HG03565 (cell line): ENCODE data around the gene R3HDM1.
"Not testable (repeated sequence)": the region's sequence is repeated elsewhere in the genome, so short reads cannot be mapped to it uniquely, and the experiment has no call there.

ENCODE experiments used
- ATAC-seq: cut with Tn5 transposase; IDR thresholded peaks from one replicate; pipeline ENCODE4 v1.9.1; 2021; ENCODE audit warnings: mild to moderate bottlenecking, moderate library complexity; ENCODE audit not compliant: unreplicated experiment

R3HDM1 gene

DNA sequence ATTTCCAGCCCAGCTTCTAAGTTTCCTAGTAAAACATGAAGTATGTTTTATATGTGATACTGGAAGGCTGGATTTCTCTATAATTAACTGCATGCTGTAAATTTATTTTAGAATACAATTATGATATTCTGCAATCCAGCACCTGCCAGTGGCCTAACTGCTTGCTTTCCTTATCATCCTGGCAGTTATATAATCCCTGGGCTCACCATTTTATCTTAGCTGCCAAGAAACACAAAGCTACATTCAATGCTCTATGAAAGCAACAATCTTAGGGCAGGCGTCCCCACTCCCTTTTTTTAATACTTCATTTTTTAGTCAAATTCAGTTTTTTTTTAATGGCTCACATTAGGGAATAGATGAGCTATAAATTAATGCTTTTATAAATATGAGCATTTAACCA lies 172.0 kb downstream of the R3HDM1 start:
- no peak for ATAC-seq

GRCh38 chr2:135704075-135704474 lies 172.8 kb downstream of the R3HDM1 start:
- ATAC-seq: not testable (repeated sequence)

DNA sequence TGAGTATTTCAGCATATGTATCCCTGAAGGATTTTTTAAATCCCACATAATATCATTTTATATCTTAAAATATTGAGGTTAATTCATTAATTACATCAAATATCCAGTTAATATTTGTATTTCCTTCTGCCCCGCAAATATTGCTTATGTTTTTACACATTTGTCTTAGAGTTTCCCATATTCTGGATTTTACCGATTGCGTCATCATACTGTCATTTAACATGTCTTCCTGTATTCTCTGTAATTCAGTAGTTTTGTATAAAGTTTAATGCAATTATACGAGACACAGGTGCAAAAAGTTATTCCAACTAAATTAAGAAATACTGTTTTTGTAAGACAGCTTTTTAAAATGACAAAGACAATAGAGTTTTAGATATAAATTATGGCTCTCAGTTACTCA lies 176.9 kb downstream of the R3HDM1 start:
- ATAC-seq: no peak

DNA sequence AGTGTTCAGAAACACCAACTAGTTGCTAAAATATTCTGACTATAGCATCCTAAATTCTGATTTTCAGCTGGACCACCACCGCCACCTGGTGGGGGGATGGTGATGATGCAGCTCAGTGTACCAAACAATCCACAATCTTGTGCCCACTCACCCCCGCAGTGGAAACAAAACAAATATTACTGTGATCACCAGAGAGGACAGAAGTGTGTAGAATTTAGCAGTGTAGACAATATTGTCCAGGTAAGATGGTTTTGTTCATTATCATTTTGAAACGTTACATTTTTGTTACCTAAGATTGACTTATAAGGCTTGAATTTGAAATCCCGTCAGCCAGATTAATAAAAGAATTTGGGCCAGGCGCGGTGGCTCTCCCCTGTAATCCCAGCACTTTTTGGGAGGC lies 178.7 kb downstream of the R3HDM1 start:
- peak; percentile 43 for ATAC-seq

DNA sequence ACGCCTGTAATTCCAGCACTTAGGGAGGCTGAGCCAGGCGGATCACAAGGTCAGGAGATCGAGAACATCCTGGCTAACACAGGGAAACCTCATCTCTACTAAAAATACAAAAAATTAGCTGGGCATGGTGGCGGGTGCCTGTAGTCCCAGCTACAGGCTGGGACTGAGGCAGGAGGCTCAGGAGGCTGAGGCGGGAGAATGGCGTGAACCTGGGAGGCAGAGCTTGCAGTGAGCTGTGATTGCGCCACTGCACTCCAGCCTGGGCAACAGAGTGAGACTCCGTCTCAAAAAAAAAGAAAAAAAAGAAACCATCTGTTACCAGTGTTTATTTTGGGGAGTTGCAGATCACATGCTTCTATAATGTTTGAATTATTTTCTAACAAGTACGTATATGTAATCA lies 183.8 kb downstream of the R3HDM1 start:
- not testable (repeated sequence) for ATAC-seq

DNA sequence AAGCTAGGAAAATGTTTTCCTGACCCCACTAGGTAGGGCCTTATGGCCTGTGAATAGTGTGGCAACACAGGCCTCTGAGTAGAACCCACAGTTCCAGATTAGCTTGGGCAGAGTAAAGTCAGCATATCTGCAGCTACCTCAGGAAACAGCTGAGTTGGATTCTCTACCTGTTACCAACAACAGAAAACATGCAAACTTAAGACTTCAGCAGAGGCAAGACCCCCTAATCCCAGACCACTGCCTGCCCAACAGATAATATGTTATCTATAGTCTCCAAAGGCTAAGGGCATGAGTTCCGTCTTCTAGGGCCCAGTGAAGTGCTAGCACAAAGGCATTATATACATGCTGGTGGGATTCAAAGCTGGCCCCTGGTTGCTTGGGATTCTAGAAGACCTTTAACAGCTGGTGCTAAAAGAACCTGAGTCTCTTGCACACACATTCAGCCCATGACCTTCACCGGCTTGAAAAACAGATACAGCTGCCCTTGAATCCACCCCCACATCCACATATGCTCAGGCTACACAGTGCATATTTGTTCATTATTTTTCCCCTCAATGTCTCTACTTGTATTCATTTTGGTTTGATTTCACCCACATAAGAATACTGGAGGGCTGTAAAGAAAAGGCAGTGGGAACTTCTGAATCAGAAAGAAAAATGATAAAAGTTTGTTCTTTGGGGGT lies 196.9 kb downstream of the R3HDM1 start:
- ATAC-seq: no peak

- no peak for ATAC-seq
These were observed 201.3 kb downstream of the R3HDM1 start for GRCh38 chr2:135732561-135732960.

GRCh38 chr2:135733045-135733444 lies 201.8 kb downstream of the R3HDM1 start:
- no peak for ATAC-seq

GRCh38 chr2:135736546-135736945 lies 205.3 kb downstream of the R3HDM1 start:
- no peak for ATAC-seq

DNA sequence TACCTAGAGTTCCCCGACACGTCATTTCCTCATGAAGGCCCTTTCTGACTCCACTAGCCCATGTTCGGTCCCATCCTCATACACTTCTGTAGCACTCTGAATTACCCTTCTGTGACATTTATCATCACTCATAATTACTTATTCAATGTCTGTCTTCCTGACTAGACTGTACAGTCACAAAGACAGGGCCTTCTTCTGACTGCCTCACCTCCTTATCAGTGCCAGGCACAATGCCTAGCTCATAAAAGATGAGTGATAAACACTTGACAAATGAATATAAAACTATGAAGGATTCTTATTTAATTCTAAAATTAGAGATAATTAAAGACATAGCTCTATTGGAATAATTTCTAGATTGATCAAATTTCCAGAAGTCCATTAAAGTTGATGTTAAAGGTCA lies 208.9 kb downstream of the R3HDM1 start:
- no peak for ATAC-seq

DNA sequence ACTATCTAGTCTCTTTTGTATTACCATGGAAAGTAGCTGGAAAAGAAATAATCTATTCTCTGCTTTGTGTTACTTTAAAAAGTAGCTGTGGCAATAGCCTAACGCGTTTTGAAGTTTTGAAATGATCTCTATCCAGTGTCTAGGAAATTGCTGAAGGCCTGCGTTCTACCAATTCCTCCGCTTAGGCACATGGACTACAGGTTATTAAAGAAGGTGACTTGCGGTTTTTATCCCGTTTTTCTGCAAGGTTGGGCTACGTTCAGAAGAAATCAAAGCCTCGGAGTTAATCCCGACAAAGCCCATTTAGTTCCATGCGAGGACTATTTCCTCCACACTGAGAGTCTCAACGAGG lies 209.7 kb downstream of the R3HDM1 start:
- ATAC-seq: no peak

- ATAC-seq: peak; percentile 82
These were observed 210.4 kb downstream of the R3HDM1 start, which contains the start of gene UBXN4 for GRCh38 chr2:135741395-135742324. Gene UBXN4 (plus strand): TSS chr2:135741855. CDS start chr2:135741930, 75 bp downstream.

GRCh38 chr2:135742325-135742757 lies 211.1 kb downstream of the R3HDM1 start:
- ATAC-seq: peak; percentile 5

DNA sequence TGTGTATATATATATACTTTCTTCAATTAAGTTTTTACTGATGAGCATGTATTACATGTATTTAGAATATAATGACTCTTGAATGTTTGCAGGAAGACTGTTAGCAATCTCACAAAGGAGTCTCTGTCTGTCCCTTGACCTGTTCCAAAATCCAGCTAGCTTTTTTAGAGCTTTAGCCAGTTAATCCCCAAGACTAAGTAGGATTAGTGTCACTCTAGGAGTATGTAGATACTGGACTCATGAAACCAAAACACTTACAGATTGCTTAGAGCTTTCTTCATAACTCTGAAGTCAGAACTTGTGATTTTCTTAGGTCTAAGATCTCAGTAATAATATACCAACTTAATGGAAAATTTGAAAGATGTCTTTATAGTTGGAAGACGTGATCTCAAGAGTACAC lies 212.6 kb downstream of the R3HDM1 start:
- ATAC-seq: no peak

GRCh38 chr2:135744760-135745314 lies 213.6 kb downstream of the R3HDM1 start:
- ATAC-seq: no peak

DNA sequence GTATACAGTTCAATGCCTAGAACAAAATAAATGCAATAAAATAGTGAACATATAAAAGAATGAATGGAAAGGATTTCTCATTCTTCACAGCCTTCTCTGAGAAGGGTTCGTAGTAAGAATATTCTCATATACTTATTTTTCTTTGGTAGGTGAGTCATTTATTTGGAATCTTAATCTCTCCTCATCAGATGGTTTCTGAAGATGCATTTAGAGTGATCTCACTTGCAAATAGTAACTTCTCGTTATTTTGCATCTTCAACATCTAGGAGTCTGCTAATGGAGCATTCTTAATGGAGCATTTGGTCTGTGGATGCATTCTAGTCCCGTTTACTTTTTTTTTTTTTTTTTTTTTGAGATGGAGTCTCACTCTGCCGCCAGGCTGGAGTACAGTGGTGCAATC lies 214.3 kb downstream of the R3HDM1 start:
- ATAC-seq: no peak

DNA sequence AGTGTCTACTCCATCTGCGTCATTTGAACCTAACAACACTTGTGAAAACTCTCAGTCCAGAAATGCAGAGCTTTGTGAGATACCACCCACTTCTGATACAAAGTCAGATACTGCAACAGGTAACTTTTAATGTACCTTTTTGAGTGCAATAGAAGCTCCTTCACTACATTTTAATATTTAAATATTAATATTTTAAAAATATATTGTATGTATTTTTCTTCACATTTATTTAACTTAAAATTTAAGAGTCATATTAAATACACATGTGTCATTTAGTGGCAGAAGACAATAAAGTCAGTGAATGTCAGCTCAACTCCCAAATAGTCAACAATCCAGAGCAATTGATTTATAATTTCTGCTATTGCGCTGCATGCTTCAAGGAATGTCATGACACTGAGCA lies 224.3 kb downstream of the R3HDM1 start:
- ATAC-seq: no peak

DNA sequence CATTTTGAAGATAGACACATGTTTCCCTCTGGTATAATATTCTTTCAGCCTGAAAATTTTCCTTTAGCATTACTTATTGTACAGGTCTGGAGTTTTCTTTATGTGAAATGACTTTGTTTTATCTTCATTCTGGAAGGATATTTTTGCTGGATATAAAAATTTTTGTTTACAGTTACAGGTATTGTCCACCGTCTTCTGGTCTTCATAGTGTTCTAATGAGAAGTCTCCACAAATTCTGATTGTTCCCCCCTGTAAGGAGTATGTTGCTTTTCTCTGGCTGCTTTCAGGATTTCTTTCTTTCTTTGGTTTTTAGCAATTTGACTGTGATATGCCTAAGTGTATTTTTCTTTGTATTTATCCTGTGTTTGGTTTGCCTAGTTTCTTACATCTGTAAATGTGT lies 225.4 kb downstream of the R3HDM1 start:
- no peak for ATAC-seq

- ATAC-seq: no peak
These were observed 230.7 kb downstream of the R3HDM1 start for GRCh38 chr2:135762022-135762421.

- no peak for ATAC-seq
These were observed 231.2 kb downstream of the R3HDM1 start for GRCh38 chr2:135762530-135762929.

GRCh38 chr2:135768863-135769262 lies 237.6 kb downstream of the R3HDM1 start:
- no peak for ATAC-seq

DNA sequence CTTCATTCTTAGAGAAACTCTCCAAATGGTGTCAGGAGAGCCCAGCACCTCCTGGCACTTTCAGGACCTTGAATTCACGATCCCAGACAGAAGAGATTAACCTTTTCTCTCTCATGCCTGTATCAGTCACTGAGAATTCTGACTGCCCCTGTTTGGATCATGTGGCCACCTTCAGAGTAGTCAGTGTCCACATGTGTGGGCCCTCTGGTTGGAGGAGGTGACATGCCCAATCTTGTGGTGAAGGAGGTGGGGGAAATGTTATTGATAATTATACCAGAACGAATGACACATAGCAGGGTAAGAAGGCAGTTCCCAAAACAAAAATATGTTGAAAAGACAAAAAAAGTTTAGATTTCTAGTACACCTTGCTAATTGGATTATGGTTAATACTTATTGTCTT lies 242.0 kb downstream of the R3HDM1 start:
- ATAC-seq: no peak
